ENCODE results near the gene RET.

The RET gene

GRCh38 chr10:43078175-43078985, 1.5 kb downstream of the RET start:
- peak overlapping the region; percentile 79 for H3K4me3 ChIP-seq (ENCODE audit: low read depth, low read length)

GRCh38 chr10:43078986-43079273, 2.1 kb downstream of the RET start:
- no peaks in the 10 kb centered on the region for H3K4me1 ChIP-seq (ENCODE audit: control insufficient read depth, insufficient read depth, low read length, unreplicated experiment)
- no peak overlapping the region for H3K4me3 ChIP-seq (ENCODE audit: low read depth, low read length)
- H2AFZ ChIP-seq (ENCODE audit: low read length, unreplicated experiment): no peak overlapping the region
- H3K27me3 ChIP-seq (ENCODE audit: insufficient read depth, low read length): peaks cover 68% of the 10 kb centered on the region
- no peak overlapping the region for H3K27ac ChIP-seq (ENCODE audit: low read depth, low read length)
- H3K79me2 ChIP-seq (ENCODE audit: control insufficient read depth, insufficient read depth, low read length, unreplicated experiment): no peaks in the 10 kb centered on the region
- H3K36me3 ChIP-seq (ENCODE audit: insufficient read depth, low read length): no peaks in the 10 kb centered on the region

More at GRCh38 chr10:43078175-43078985, 1.5 kb downstream of the RET start:
- no peaks in the 10 kb centered on the region for H3K4me1 ChIP-seq (ENCODE audit: control insufficient read depth, insufficient read depth, low read length, unreplicated experiment)
- H3K36me3 ChIP-seq (ENCODE audit: insufficient read depth, low read length): no peaks in the 10 kb centered on the region
- peaks cover 70% of the 10 kb centered on the region for H3K27me3 ChIP-seq (ENCODE audit: insufficient read depth, low read length)
- no peak overlapping the region for H3K27ac ChIP-seq (ENCODE audit: low read depth, low read length)
- H3K79me2 ChIP-seq (ENCODE audit: control insufficient read depth, insufficient read depth, low read length, unreplicated experiment): no peaks in the 10 kb centered on the region
- no peak overlapping the region for H2AFZ ChIP-seq (ENCODE audit: low read length, unreplicated experiment)

GRCh38 chr10:43079856-43080255, 3.0 kb downstream of the RET start:
- Histone ChIP-seq H3K27ac (ENCODE audit: low read depth, low read length) (no peak overlapping the region), H3K4me1 (ENCODE audit: control insufficient read depth, insufficient read depth, low read length, unreplicated experiment) (no peaks in the 10 kb centered on the region), H3K36me3 (ENCODE audit: insufficient read depth, low read length) (no peaks in the 10 kb centered on the region), H3K79me2 (ENCODE audit: control insufficient read depth, insufficient read depth, low read length, unreplicated experiment) (no peaks in the 10 kb centered on the region), H3K27me3 (ENCODE audit: insufficient read depth, low read length) (peaks cover 67% of the 10 kb centered on the region), H2AFZ (ENCODE audit: low read length, unreplicated experiment) (no peak overlapping the region), H3K4me3 (ENCODE audit: low read depth, low read length) (no peak overlapping the region)

- Histone ChIP-seq H3K4me3 (ENCODE audit: low read depth, low read length) (no peak overlapping the region), H3K27ac (ENCODE audit: low read depth, low read length) (no peak overlapping the region), H3K36me3 (ENCODE audit: insufficient read depth, low read length) (no peaks in the 10 kb centered on the region), H2AFZ (ENCODE audit: low read length, unreplicated experiment) (no peak overlapping the region), H3K27me3 (ENCODE audit: insufficient read depth, low read length) (peaks cover 52% of the 10 kb centered on the region), H3K4me1 (ENCODE audit: control insufficient read depth, insufficient read depth, low read length, unreplicated experiment) (no peaks in the 10 kb centered on the region), H3K79me2 (ENCODE audit: control insufficient read depth, insufficient read depth, low read length, unreplicated experiment) (no peaks in the 10 kb centered on the region)
These were observed 5.2 kb downstream of the RET start for GRCh38 chr10:43082087-43082486.

GRCh38 chr10:43082746-43083145, 5.9 kb downstream of the RET start:
- no peaks in the 10 kb centered on the region for H3K79me2 ChIP-seq (ENCODE audit: control insufficient read depth, insufficient read depth, low read length, unreplicated experiment)
- H3K27ac ChIP-seq (ENCODE audit: low read depth, low read length): no peak overlapping the region
- no peaks in the 10 kb centered on the region for H3K4me1 ChIP-seq (ENCODE audit: control insufficient read depth, insufficient read depth, low read length, unreplicated experiment)
- no peaks in the 10 kb centered on the region for H3K36me3 ChIP-seq (ENCODE audit: insufficient read depth, low read length)
- H2AFZ ChIP-seq (ENCODE audit: low read length, unreplicated experiment): no peak overlapping the region
- no peak overlapping the region for H3K4me3 ChIP-seq (ENCODE audit: low read depth, low read length)
- H3K27me3 ChIP-seq (ENCODE audit: insufficient read depth, low read length): peaks cover 54% of the 10 kb centered on the region

DNA sequence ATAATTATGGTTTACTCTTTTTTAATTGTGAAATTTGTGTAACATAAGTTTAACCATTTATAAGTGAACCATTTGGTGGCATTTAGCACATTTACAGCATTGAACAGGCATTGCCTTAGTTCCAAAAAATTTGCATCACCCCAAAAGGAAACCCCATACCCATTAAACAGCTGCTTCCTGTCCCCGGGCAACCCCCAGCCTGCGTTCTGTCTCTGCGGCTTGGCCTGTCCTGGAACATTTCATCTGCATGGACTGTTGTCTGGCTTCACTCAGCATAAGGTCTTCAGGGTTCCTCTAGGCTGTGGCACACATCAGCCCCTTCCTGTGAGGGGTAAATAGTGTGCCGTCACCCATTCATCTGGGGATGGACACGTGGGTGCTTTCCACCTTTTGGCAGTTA, 6.9 kb downstream of the RET start:
- no peaks in the 10 kb centered on the region for H3K4me1 ChIP-seq (ENCODE audit: control insufficient read depth, insufficient read depth, low read length, unreplicated experiment)
- H3K36me3 ChIP-seq (ENCODE audit: insufficient read depth, low read length): no peaks in the 10 kb centered on the region
- H3K79me2 ChIP-seq (ENCODE audit: control insufficient read depth, insufficient read depth, low read length, unreplicated experiment): no peaks in the 10 kb centered on the region
- H3K27ac ChIP-seq (ENCODE audit: low read depth, low read length): no peak overlapping the region
- H2AFZ ChIP-seq (ENCODE audit: low read length, unreplicated experiment): no peak overlapping the region
- no peak overlapping the region for H3K4me3 ChIP-seq (ENCODE audit: low read depth, low read length)
- H3K27me3 ChIP-seq (ENCODE audit: insufficient read depth, low read length): peaks cover 48% of the 10 kb centered on the region

- H3K4me3 ChIP-seq (ENCODE audit: low read depth, low read length): no peak overlapping the region
- peaks cover 43% of the 10 kb centered on the region for H3K27me3 ChIP-seq (ENCODE audit: insufficient read depth, low read length)
- no peak overlapping the region for H2AFZ ChIP-seq (ENCODE audit: low read length, unreplicated experiment)
- H3K79me2 ChIP-seq (ENCODE audit: control insufficient read depth, insufficient read depth, low read length, unreplicated experiment): no peaks in the 10 kb centered on the region
- H3K27ac ChIP-seq (ENCODE audit: low read depth, low read length): no peak overlapping the region
- H3K36me3 ChIP-seq (ENCODE audit: insufficient read depth, low read length): no peaks in the 10 kb centered on the region
- H3K4me1 ChIP-seq (ENCODE audit: control insufficient read depth, insufficient read depth, low read length, unreplicated experiment): no peaks in the 10 kb centered on the region
These were observed 7.9 kb downstream of the RET start for GRCh38 chr10:43084812-43085211.

GRCh38 chr10:43086321-43086942, 9.6 kb downstream of the RET start:
- no peaks in the 10 kb centered on the region for H3K4me1 ChIP-seq (ENCODE audit: control insufficient read depth, insufficient read depth, low read length, unreplicated experiment)

GRCh38 chr10:43089519-43089918, 12.7 kb downstream of the RET start:
- Histone ChIP-seq H3K4me3 (ENCODE audit: low read depth, low read length) (no peak overlapping the region), H3K27me3 (ENCODE audit: insufficient read depth, low read length) (peaks cover 32% of the 10 kb centered on the region), H3K4me1 (ENCODE audit: control insufficient read depth, insufficient read depth, low read length, unreplicated experiment) (no peaks in the 10 kb centered on the region), H3K36me3 (ENCODE audit: insufficient read depth, low read length) (no peaks in the 10 kb centered on the region), H3K79me2 (ENCODE audit: control insufficient read depth, insufficient read depth, low read length, unreplicated experiment) (no peaks in the 10 kb centered on the region), H3K27ac (ENCODE audit: low read depth, low read length) (no peak overlapping the region), H2AFZ (ENCODE audit: low read length, unreplicated experiment) (no peak overlapping the region)

More at GRCh38 chr10:43086321-43086942, 9.6 kb downstream of the RET start:
- H3K79me2 ChIP-seq (ENCODE audit: control insufficient read depth, insufficient read depth, low read length, unreplicated experiment): no peaks in the 10 kb centered on the region
- peaks cover 43% of the 10 kb centered on the region for H3K27me3 ChIP-seq (ENCODE audit: insufficient read depth, low read length)
- no peaks in the 10 kb centered on the region for H3K36me3 ChIP-seq (ENCODE audit: insufficient read depth, low read length)
- H3K4me3 ChIP-seq (ENCODE audit: low read depth, low read length): no peak overlapping the region
- H2AFZ ChIP-seq (ENCODE audit: low read length, unreplicated experiment): no peak overlapping the region
- H3K27ac ChIP-seq (ENCODE audit: low read depth, low read length): no peak overlapping the region

- Histone ChIP-seq H3K4me3 (ENCODE audit: low read depth, low read length) (no peak overlapping the region), H3K4me1 (ENCODE audit: control insufficient read depth, insufficient read depth, low read length, unreplicated experiment) (no peaks in the 10 kb centered on the region), H3K27me3 (ENCODE audit: insufficient read depth, low read length) (peaks cover 26% of the 10 kb centered on the region), H3K36me3 (ENCODE audit: insufficient read depth, low read length) (no peaks in the 10 kb centered on the region), H3K27ac (ENCODE audit: low read depth, low read length) (no peak overlapping the region), H2AFZ (ENCODE audit: low read length, unreplicated experiment) (no peak overlapping the region), H3K79me2 (ENCODE audit: control insufficient read depth, insufficient read depth, low read length, unreplicated experiment) (no peaks in the 10 kb centered on the region)
These were observed 13.3 kb downstream of the RET start for GRCh38 chr10:43090188-43090587.

DNA sequence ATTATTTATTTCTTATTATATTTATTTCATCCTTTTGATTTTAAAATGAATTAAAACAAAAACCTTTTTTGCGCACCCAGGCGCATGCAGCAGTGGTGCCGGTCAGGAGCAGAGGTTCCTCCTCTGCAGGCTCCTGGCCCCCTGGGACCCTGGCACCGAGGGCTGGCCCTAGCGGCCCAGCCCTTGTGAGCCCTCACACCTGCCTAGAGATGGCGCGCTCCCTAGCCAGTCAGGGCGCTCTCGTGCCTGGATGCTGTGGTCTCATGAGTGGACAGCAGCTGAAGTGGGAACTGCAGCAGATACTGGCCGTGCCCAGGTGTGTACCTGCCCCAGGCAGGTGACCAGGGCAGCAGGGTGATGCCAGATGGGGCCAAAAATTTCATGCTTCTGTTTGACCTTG, 13.8 kb downstream of the RET start:
- no peak overlapping the region for H2AFZ ChIP-seq (ENCODE audit: low read length, unreplicated experiment)
- peaks cover 26% of the 10 kb centered on the region for H3K27me3 ChIP-seq (ENCODE audit: insufficient read depth, low read length)
- H3K4me1 ChIP-seq (ENCODE audit: control insufficient read depth, insufficient read depth, low read length, unreplicated experiment): no peaks in the 10 kb centered on the region
- H3K79me2 ChIP-seq (ENCODE audit: control insufficient read depth, insufficient read depth, low read length, unreplicated experiment): no peaks in the 10 kb centered on the region
- H3K27ac ChIP-seq (ENCODE audit: low read depth, low read length): no peak overlapping the region
- no peak overlapping the region for H3K4me3 ChIP-seq (ENCODE audit: low read depth, low read length)
- H3K36me3 ChIP-seq (ENCODE audit: insufficient read depth, low read length): no peaks in the 10 kb centered on the region

All from ACC112 (cell line).